Measurements from ENCODE around the gene RRP1. TPM values are rescaled to one million over a fixed set of nuclear protein-coding genes. Genes with fewer than 3 reads are reported as not detected.

RRP1 gene
- total RNA-seq, 2 experiments from 2014 or later, result 50.3 to 55.0 TPM

DNA sequence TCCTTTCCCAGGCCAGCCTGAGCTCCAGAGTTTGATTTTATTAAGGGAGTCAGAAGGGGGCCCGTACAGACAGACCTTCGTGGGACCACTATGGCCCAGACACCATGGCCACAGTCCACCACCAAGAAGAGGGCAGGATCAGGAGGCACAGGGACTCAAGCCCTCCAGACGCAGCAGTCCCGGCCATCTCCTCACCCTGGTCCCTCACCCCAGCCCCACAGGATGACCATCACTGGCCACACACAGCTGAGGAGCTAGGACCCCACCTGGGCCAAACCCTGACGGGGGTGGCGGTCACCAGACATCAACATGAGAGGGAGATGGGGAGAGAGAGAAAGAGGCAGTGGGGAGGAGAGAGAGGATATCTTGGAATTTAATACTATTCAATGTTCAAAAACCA, 46.5 kb downstream of the RRP1 start:
- Histone ChIP-seq H3K4me1 (ENCODE audit: insufficient read depth, low read length, poor library complexity, severe bottlenecking) (no peaks in the 10 kb centered on the region), H3K4me3 (ENCODE audit: low read depth, low read length, poor library complexity, severe bottlenecking) (no peak overlapping the region), H3K9me2 (ENCODE audit: insufficient read depth, low read length) (no peaks in the 10 kb centered on the region), H3K27ac (ENCODE audit: low read depth, low read length, poor library complexity, severe bottlenecking) (no peak overlapping the region), H4K20me1 (ENCODE audit: insufficient read depth, low read length) (no peaks in the 10 kb centered on the region), H2AFZ (ENCODE audit: low read length) (no peak overlapping the region), H3K4me2 (ENCODE audit: low read length) (no peak overlapping the region), H3K9me3 (ENCODE audit: low read length) (no peaks in the 10 kb centered on the region), H3K36me3 (ENCODE audit: insufficient read depth, low read length) (no peaks in the 10 kb centered on the region), H3K79me2 (ENCODE audit: insufficient read depth, low read depth, low read length) (no peaks in the 10 kb centered on the region)
- no peak for DNase-seq (ENCODE audit: low spot score)
- POLR2A ChIA-PET, result no interaction called here
- CTCF ChIA-PET (ENCODE audit: unreplicated experiment), result interaction anchor here (1.0 kb wide), 1 partner anchor 17 kb away, joined by 3 read pairs; no protein-coding TSS in a partner anchor
- BruUV-seq (replicated peaks), result no TSS peak
- TF ChIP-seq EZH2phosphoT487 (IDR thresholded peaks at IDR 0.05; ENCODE audit: borderline replicate concordance, low read depth, low read length), result no peak
- TF ChIP-seq, protein P1, sequence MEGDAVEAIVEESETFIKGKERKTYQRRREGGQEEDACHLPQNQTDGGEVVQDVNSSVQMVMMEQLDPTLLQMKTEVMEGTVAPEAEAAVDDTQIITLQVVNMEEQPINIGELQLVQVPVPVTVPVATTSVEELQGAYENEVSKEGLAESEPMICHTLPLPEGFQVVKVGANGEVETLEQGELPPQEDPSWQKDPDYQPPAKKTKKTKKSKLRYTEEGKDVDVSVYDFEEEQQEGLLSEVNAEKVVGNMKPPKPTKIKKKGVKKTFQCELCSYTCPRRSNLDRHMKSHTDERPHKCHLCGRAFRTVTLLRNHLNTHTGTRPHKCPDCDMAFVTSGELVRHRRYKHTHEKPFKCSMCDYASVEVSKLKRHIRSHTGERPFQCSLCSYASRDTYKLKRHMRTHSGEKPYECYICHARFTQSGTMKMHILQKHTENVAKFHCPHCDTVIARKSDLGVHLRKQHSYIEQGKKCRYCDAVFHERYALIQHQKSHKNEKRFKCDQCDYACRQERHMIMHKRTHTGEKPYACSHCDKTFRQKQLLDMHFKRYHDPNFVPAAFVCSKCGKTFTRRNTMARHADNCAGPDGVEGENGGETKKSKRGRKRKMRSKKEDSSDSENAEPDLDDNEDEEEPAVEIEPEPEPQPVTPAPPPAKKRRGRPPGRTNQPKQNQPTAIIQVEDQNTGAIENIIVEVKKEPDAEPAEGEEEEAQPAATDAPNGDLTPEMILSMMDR (conservative IDR thresholded peaks at IDR 0.05; ENCODE audit: low read length), result no peak
- intact Hi-C loops (cut with micrococcal nuclease; ENCODE audit: unreplicated experiment), result no loop called here

DNA sequence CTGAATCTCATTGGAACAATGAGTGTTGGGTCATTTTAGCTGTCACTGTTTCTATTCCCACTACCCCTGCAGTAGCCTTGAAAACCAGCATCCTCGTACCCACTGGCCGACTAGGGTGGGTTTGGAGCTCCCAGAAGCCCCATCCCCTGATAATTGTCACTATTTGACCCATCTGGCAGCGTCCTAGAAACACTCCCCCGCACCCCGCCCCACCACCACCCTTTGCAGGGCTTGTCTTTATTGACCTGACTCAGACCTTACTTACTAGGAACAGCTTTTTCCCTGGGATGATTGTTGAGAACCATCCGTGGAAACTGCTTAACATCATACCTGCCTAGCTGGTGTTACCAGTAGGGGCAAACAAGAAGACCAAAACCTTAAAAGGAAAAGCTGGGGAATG, 47.2 kb downstream of the RRP1 start:
- DNase-seq (ENCODE audit: low spot score), result no peak
- CTCF ChIA-PET (ENCODE audit: unreplicated experiment), result interaction anchor here (1.0 kb wide), 1 partner anchor 18 kb away, joined by 3 read pairs; no protein-coding TSS in a partner anchor
- POLR2A ChIA-PET, result interaction anchor here (0.6 kb wide), 1 partner anchor 18 kb away, joined by 3 read pairs; no protein-coding TSS in a partner anchor
- Histone ChIP-seq H3K27ac (ENCODE audit: low read depth, low read length, poor library complexity, severe bottlenecking) (no peak overlapping the region), H4K20me1 (ENCODE audit: insufficient read depth, low read length) (no peaks in the 10 kb centered on the region), H3K9me2 (ENCODE audit: insufficient read depth, low read length) (no peaks in the 10 kb centered on the region), H3K36me3 (ENCODE audit: insufficient read depth, low read length) (no peaks in the 10 kb centered on the region), H2AFZ (ENCODE audit: low read length) (no peak overlapping the region), H3K4me3 (ENCODE audit: low read depth, low read length, poor library complexity, severe bottlenecking) (no peak overlapping the region), H3K79me2 (ENCODE audit: insufficient read depth, low read depth, low read length) (no peaks in the 10 kb centered on the region), H3K9me3 (ENCODE audit: low read length) (no peaks in the 10 kb centered on the region), H3K4me2 (ENCODE audit: low read length) (no peak overlapping the region), H3K4me1 (ENCODE audit: insufficient read depth, low read length, poor library complexity, severe bottlenecking) (no peaks in the 10 kb centered on the region)
- intact Hi-C loops (cut with micrococcal nuclease; ENCODE audit: unreplicated experiment), result no loop called here
- no TSS peak for BruUV-seq (replicated peaks)
- TF ChIP-seq EZH2phosphoT487 (IDR thresholded peaks at IDR 0.05; ENCODE audit: borderline replicate concordance, low read depth, low read length), result no peak
- TF ChIP-seq, protein P1 (conservative IDR thresholded peaks at IDR 0.05; ENCODE audit: low read length), result no peak

DNA sequence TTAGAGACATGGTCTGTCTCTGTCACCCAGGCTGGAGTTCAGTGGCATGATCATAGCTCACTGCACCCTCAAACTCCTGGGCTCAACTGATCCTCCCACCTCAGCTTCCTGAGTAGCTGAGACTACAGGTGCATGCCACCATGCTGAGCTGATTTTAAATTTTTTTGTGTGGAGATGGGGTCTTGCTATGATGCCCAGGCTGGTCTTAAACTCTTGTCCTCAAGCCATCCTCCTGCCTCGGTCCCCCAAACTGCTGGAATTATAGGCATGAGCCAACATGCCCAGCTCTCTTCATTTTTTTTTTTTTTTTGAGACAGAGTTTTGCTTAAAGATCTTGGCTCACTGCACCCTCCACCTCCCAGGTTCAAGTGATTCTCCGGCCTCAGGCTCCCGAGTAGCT, 50.9 kb downstream of the RRP1 start:
- Histone ChIP-seq H3K27ac (ENCODE audit: low read depth, low read length, poor library complexity, severe bottlenecking) (no peak overlapping the region), H3K4me2 (ENCODE audit: low read length) (no peak overlapping the region), H3K9me3 (ENCODE audit: low read length) (no peaks in the 10 kb centered on the region), H2AFZ (ENCODE audit: low read length) (no peak overlapping the region), H3K9me2 (ENCODE audit: insufficient read depth, low read length) (no peaks in the 10 kb centered on the region), H3K4me1 (ENCODE audit: insufficient read depth, low read length, poor library complexity, severe bottlenecking) (peaks cover 5% of the 10 kb centered on the region), H3K79me2 (ENCODE audit: insufficient read depth, low read depth, low read length) (no peaks in the 10 kb centered on the region), H3K36me3 (ENCODE audit: insufficient read depth, low read length) (no peaks in the 10 kb centered on the region), H3K4me3 (ENCODE audit: low read depth, low read length, poor library complexity, severe bottlenecking) (no peak overlapping the region), H4K20me1 (ENCODE audit: insufficient read depth, low read length) (no peaks in the 10 kb centered on the region)
- no TSS peak for BruUV-seq (replicated peaks)
- no peak for DNase-seq (ENCODE audit: low spot score)
- TF ChIP-seq, protein P1 (conservative IDR thresholded peaks at IDR 0.05; ENCODE audit: low read length), result no peak
- TF ChIP-seq EZH2phosphoT487 (IDR thresholded peaks at IDR 0.05; ENCODE audit: borderline replicate concordance, low read depth, low read length), result no peak
- ChIA-PET POLR2A (no interaction called here), CTCF (ENCODE audit: unreplicated experiment) (no interaction called here)
- intact Hi-C loops (cut with micrococcal nuclease; ENCODE audit: unreplicated experiment), result no loop called here

All from OCI-LY7 (cell line).